HG02588 (cell line): Measurements from ENCODE around the gene HDAC10.

Source experiments
- ATAC-seq: cut with Tn5 transposase; IDR thresholded peaks from one replicate; pipeline ENCODE4 v1.9.1; 2021; ENCODE audit warnings: mild to moderate bottlenecking, moderate library complexity; ENCODE audit not compliant: unreplicated experiment

HDAC10 gene

GRCh38 chr22:50250555-50251476 lies at the start of gene HDAC10:
TSS of gene HDAC10 (minus strand) at chr22:50251265. CDS start at chr22:50251032, 233 bp downstream.
- ATAC-seq, result peak; percentile 49

- no peak for ATAC-seq
Observed at GRCh38 chr22:50300620-50301257, 49.7 kb upstream of the HDAC10 start.

- no peak for ATAC-seq
Observed at GRCh38 chr22:50299785-50300619, 48.9 kb upstream of the HDAC10 start.

GRCh38 chr22:50298937-50299784 lies 48.1 kb upstream of the HDAC10 start:
- no peak for ATAC-seq

GRCh38 chr22:50298266-50298637 lies 47.2 kb upstream of the HDAC10 start:
- ATAC-seq, result no peak

GRCh38 chr22:50297510-50298265 lies 46.6 kb upstream of the HDAC10 start:
- ATAC-seq, result no peak

DNA sequence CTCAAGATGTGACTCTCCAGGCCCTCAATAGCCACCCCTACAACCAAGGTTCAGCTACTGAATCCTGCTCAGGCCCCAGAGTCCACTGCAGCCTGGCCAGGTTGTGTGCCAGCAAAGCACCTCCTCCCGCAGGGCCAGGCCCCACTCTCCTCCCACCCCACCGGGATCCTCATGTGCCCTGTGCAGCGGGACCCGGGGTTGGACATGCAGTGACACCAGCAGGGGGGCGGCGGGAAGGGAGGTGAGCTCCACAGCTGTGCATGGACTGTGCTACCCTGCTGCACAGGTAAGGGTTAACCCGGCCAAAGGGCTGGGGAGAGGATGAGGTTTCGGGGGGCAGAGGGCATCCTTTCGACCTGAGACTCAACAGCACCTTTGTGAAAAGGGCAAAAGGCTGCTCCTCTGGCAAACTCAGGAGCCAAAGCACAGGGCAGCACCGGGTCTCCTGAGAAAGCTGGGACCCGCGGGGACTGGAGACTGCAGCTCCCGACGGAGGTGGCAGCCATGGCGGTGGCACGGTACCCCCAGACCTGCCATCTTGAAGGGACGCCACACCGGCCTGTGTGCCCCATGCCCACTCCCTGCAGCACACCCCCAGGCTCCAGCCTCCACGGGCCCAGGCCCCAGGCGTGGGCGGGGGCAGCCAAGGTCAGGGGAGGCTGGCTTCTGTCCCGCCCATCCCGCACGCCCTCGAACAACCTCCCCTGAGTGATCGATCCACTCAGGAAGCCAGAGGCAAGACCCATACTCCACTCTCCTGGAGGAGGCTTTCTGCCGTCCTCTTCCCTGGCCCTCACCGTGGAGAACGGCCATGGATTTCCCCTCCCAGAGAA lies 45.8 kb upstream of the HDAC10 start:
- ATAC-seq, result no peak

- ATAC-seq, result no peak
Observed at GRCh38 chr22:50294319-50294656, 43.2 kb upstream of the HDAC10 start.

- ATAC-seq, result no peak
Observed at GRCh38 chr22:50293441-50294318, 42.6 kb upstream of the HDAC10 start.

DNA sequence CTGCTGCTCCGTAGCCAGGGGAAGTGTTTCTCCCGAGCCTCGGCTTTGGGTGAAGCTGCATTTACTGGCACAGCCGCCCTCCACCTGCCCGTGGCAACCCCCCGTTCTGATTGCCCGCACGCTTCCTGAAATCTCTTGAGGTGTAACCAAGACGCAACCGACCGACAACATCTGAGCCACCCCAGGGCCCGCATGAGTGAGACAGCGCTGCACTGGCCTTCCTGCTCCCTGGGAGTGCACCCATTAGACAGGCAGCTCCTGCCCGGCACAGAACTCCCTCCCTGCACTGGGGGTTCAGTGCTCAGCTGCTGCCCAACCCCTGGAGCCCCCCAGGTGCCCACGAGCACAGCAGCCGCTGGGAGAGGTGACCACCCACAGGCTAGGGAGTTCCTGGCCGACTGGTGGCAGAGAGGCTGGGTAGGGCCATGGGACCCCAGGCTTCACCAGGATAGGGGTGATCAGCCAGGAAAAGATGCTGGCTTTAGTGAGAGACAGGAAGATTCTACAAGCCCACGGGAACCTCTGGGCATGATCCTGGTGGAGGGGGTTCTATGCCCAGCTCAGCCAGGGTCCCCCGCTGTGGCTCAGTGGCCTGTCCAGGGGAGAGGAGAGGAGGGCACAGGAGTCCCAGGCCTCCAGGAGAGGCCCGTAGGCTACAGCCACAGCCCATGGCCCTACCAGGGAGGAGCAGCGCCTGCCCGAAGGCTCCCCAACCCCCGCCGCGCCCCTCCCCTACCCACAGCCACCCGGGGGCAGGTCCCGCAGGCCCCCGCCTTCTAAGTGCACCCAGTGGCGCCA lies 41.8 kb upstream of the HDAC10 start:
- no peak for ATAC-seq

- no peak for ATAC-seq
Observed at GRCh38 chr22:50289942-50290630, 39.0 kb upstream of the HDAC10 start.

DNA sequence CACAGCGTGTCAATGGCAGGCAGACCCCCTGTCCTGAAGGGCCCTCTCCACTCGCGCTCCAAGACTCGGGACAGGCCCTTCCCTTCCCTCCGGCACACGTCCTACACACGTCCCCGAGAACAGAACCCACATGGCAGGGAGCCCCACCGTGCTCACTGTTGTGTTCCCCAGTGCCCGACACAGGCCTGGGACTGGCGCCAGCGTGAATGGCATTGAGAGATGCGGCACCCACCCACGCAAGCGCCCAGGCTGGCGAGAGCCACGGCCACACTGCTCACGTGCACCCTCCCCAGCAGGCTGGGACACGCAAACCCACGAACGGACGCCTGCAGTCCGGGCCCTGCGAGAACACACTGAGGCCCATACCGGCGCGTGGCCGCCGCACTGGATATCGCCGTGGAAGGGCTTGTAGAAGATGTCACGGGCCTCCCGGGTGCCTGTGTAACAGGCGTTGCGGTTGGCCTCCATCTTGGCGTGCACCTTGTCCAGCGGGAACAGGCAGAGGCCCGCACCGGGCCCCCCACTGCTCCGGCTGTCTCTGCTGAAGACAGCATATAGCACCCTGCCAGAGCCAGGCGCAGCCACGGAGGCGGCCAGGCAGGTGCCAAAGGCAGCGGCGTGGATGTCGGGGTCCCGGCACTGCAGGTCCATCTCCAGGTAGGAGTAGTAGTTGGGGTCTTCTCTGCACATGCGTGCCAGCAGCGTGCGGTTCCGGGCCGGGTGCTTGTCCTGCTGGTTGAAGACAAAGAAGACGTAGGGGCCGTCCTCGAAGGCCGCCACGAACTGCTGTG lies 38.3 kb upstream of the HDAC10 start:
- no peak for ATAC-seq

DNA sequence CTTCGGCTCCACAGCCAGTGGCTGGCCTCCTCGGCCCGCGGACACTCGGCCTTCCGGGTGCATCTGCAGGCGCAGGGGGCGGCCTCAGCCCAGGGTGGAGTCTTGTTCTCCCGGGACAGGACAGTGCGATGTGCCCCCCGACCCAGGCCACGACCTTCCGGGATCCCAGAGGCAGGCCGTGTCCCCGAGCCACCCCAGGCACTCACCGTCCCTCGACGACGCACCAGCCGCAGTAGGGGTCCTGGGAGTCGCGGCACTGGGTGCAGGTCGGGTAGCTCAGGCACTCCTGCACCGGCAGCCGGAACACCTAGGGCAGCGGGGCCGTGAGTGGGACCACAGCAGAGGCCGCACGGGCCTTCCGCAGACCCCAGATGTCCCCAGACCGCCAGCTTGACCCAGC lies 36.7 kb upstream of the HDAC10 start:
- ATAC-seq, result no peak

DNA sequence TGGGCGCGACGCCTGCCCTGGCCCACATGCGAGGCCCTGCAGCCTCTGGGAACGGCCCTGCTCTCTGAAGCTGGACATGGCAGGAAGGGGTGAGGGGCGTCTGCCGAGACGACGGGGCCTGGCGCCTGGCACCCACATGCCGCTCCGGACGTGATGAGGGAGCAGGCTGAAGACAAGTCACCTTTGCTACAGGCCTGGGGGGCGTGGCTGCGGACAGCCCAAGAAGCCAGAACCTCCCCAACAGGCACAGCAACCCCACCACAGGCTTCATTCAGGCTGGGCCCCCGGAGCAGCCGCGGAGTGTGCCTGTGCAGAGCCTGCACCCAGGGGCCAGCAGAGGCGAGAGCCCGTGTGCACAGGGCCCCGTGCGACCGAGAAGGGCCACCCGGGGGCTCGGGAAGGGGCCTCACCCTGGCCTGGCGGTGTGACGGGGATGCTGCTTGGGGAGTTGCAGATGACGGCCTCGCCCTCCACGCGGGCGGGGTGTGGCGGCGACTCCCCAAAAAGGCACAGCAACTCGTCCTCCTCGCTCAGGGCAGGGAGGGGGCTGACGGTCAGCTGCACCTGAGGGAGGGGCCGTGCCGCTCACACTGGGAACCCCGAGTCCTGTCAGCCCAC lies 35.7 kb upstream of the HDAC10 start:
- no peak for ATAC-seq

GRCh38 chr22:50286275-50286674 lies 35.2 kb upstream of the HDAC10 start:
- no peak for ATAC-seq
